Measurements from ENCODE around the gene FRY.

The FRY gene

DNA sequence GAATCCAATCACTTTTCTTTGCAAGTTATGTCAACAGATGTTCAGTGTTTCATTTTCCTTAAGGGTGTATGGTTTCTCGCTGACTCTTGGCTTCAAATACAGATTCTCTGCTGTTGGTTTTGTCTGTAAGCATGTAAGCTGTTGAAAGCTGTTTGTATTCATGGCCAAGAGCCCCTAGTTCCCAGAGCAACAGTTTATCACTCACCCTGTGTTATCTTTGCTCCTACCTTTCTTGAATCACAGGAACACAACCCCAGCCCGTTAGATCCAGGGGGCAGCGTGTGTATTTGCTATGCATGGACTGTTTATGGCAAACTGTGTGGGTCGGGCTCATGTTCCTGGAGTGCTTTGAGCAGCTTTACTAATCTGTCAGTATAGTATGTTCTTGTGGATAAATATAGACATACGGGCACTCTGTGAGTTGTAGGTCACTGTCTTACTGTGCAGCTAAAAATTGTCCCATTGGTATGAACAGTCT is 28.9 kb downstream of the FRY start:
- TF ChIP-seq, protein P1, sequence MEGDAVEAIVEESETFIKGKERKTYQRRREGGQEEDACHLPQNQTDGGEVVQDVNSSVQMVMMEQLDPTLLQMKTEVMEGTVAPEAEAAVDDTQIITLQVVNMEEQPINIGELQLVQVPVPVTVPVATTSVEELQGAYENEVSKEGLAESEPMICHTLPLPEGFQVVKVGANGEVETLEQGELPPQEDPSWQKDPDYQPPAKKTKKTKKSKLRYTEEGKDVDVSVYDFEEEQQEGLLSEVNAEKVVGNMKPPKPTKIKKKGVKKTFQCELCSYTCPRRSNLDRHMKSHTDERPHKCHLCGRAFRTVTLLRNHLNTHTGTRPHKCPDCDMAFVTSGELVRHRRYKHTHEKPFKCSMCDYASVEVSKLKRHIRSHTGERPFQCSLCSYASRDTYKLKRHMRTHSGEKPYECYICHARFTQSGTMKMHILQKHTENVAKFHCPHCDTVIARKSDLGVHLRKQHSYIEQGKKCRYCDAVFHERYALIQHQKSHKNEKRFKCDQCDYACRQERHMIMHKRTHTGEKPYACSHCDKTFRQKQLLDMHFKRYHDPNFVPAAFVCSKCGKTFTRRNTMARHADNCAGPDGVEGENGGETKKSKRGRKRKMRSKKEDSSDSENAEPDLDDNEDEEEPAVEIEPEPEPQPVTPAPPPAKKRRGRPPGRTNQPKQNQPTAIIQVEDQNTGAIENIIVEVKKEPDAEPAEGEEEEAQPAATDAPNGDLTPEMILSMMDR (IDR thresholded peaks at IDR 0.05; ENCODE audit: insufficient read depth, low read length, missing control alignments), result no peak
- no peak overlapping the region for H3K4me3 ChIP-seq (ENCODE audit: low read depth, low read length)
- POLR2A ChIA-PET, result no interaction called here
- CTCF ChIA-PET, result interaction anchor here (1.5 kb wide), 1 partner anchor 29 kb away, joined by 3 read pairs; the partner anchor contains the start of gene FRY
- no peak for DNase-seq (ENCODE audit: low read depth, low spot score)

DNA sequence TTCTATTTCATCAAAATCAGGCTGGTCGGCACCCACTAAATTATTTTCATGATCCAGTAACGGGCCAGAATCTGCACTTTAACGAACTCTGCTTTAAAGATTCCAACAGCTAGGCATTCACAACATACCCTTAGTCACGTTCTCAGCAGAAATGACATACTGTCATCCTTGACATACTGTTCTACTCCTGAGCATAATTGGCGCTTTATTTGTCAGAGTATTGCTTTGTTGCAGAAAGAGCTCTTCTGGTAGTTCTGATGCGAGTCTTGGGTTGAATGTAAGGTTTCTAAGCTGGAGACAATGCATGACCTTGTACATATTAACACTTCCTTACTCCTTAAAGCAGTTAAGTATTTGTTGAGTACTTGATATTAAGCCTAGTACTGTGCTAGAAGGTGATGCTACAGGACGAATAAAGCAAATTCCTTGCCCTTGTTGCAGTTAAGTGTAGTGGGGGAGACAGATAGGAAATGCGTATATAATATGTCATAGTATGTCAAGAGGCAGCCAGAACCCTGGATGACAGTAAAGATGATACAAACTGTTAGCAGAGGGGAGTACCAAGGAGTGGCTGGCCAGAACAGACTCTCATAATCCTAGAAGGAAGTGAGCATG is 32.2 kb downstream of the FRY start:
- POLR2A ChIA-PET, result no interaction called here
- DNase-seq (ENCODE audit: low read depth, low spot score), result no peak

DNA sequence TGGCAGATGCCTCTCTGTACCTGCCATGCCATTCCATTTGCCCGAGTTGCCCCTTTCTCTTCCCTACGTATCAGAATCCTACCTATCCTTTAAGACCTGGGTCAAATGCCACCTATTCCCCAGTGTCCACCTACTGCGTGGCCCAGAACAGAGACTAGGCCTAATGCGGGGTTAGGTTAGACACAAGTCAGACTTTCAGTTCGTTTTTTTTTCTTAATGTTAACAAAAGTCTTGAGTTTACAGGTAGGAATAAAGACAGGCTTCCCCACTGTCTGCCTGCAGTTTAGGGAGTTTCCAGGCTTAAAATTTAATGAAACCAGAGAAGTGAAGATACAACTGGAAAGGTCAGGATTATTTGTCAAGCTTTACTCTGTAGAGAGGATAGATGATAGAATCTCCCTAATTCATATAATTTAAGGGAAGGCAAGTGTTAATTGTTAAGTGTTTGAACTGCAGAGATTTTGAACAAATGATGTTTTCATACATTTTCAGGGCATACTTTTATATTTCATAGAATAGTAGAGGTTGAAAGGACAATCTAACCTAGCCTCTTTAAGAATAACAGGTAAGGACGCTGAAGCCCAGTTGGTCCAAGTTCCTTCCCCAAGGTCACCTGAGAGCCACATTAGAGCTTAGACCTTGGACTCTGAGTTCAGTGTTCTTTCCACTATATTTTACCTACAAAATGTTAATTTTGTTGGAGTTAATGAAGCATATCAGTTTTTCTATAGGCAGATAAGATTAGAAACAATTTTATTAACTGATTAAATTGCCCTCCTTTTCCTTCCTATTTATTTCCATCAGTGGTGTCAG is 35.8 kb downstream of the FRY start:
- TF ChIP-seq, protein P1 (IDR thresholded peaks at IDR 0.05; ENCODE audit: insufficient read depth, low read length, missing control alignments), result no peak
- CTCF ChIA-PET, result no interaction called here
- POLR2A ChIA-PET, result no interaction called here

More for the DNA sequence above, 32.2 kb downstream of the FRY start:
- no peak overlapping the region for H3K4me3 ChIP-seq (ENCODE audit: low read depth, low read length)
- TF ChIP-seq, protein P1 (IDR thresholded peaks at IDR 0.05; ENCODE audit: insufficient read depth, low read length, missing control alignments), result no peak
- CTCF ChIA-PET, result interaction anchor here (1.1 kb wide), 1 partner anchor 8 kb away, joined by 4 read pairs; no protein-coding TSS in a partner anchor

DNA sequence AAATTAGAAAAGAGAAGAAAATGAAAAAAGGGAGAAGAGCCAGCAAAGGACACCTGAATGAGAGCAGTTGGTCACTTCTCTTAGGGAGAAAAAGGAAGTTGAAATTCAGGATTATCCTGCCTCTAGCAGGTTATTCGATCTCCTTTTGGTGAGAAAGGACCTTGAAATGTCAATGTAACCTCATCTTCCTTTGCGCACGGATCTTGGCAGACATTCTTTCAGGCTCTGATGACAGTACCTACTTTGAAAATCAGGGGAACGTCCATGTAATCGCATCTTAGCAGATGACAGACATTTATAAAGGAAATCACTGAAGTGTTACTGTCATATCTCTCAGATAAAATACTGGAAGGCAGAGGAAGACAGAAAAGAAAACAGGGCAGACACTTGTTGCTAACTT is 36.7 kb downstream of the FRY start:
- no peak for DNase-seq (ENCODE audit: low read depth, low spot score)
- CTCF ChIA-PET, result no interaction called here
- H3K4me3 ChIP-seq (ENCODE audit: low read depth, low read length), result no peak overlapping the region
- TF ChIP-seq, protein P1 (IDR thresholded peaks at IDR 0.05; ENCODE audit: insufficient read depth, low read length, missing control alignments), result no peak
- POLR2A ChIA-PET, result no interaction called here

More for the DNA sequence above, 35.8 kb downstream of the FRY start:
- DNase-seq (ENCODE audit: low read depth, low spot score), result no peak
- no peak overlapping the region for H3K4me3 ChIP-seq (ENCODE audit: low read depth, low read length)

DNA sequence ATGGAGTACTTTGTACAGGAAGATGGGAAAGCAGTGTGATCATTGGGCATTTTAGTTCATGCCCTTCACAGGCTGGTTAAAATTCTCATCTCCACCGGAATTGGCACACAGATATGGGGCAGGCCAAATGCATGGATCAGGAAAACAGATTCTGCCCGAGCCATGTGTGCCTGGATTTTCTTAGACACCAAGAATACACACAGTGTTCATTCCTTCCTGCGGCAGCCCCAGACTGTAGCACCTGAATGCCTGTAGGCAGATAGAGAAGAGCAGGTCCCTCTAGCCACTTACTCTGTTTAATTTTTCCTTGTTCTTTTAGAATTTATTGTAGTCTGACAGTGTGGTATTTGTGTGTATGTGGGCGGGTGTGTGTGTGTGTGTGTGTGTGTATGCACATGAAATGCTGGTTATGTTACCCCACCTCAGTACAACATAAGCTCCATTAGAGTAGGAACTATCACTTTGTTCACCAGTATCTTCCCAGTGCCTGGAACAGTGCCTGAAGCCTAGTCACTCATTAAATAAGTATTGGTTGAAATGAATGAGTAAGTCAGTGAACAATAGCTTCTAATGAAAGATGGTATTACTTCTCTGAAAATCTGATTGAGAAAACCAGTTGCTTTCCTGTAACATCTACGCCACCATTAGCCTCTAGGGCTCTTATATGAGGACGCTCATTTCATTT is 41.7 kb downstream of the FRY start:
- no peak for DNase-seq (ENCODE audit: low read depth, low spot score)
- TF ChIP-seq, protein P1 (IDR thresholded peaks at IDR 0.05; ENCODE audit: insufficient read depth, low read length, missing control alignments), result no peak
- CTCF ChIA-PET, result interaction anchor here (1.6 kb wide), 1 partner anchor 173 kb away, joined by 4 read pairs; no protein-coding TSS in a partner anchor
- no peak overlapping the region for H3K4me3 ChIP-seq (ENCODE audit: low read depth, low read length)
- POLR2A ChIA-PET, result no interaction called here

Measured in AG04449 (cell line).